LoVo (cell line): ENCODE measurements around the gene IL7R.
A peak's percentile ranks its signal among the peaks of the same experiment; 100 is the strongest.

Experiments
- DNase-seq: peaks from one replicate; pipeline ENCODE4 v3.0.0-alpha.2; 2016; ENCODE audit warnings: low spot score

IL7R gene

DNA sequence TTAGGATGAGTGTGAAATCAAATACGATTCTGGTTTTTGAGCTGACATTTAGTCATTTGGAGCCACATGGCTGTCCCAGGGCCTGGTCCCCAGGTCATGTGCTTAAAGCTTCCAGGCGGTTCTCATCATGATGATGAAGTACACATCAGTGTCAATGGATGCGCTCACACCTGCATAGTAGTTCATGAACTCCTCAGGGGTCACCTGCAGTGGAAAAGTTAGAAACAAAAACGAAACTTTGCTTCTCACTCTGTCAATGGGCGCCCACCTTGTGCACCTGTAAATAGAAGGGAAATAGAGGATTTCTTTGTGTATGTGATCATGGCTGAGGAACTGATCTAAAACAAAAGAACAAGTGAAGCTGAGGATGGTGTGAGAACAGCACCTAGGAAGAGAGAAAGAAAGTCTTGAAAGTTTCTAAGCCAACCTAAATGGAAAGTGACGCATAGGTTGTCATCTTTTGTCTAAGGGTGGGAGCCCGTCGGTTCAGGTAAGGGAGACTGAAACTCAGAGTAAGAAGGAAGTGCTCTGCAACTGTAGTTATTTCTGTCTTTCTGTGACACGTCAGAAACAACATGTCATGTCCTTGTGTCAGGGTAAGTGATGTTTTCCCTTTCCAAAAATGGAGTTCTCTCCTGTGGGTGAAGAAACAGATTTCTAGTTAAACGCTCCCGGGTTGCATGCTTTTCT, 47.9 kb downstream of the IL7R start:
- no peak for DNase-seq

DNA sequence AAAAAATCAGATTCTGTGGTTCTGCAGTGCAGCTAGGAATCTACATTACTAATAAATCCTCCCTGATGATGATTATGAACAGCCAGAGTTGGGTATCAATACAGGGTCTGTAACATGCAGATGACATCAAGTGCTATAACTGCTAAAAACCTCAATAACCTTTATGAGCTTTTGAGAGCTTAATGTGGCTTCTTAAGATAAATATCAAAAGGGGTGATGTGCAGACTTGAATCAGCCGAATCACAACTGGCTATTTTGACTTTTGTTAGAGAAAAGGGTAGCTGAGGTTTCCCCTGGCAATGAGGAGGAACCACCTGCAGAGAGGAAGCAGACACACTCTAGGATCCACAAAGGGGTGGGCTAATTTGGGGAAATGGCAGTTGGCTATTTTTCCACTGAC, 51.5 kb downstream of the IL7R start:
- no peak for DNase-seq

DNA sequence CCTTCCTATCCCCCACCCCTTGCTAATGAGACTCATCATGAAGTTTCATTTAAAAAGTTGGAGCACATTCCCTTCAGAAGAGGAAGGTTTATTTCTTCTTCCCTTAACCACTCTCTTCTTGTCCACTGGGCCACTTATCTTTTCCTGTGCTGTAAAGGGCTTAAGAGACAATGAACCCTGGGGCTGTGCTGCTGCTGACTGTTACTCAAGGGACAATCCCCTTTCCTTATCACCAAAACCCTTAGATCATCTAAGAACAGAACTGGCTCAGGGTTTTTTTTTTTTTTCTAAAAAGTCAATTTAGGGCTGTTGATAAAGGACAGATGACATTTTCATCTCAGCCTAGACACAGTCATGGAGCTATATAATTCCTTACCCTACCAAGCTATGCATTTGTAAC, 52.1 kb downstream of the IL7R start:
- DNase-seq = no peak

DNA sequence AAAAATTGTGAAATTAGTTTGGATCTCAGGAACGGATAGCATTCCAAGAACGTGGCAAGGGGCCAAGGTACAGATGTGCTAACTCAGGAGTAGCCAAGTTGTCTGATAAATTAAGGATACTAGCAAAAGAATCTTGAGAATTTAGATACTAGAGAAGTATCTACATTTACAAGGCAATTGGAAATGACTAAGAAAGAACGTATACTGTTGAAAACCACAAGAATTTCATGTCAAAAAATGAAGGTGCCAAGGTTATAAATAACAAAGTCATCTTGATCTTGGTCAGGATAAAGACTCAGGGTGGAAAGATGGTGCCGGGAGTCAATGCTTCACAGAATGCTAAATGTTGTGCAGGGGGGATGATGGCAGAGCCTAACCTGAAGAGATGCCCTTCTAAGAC, 62.5 kb downstream of the IL7R start:
- peak; percentile 47 for DNase-seq

DNA sequence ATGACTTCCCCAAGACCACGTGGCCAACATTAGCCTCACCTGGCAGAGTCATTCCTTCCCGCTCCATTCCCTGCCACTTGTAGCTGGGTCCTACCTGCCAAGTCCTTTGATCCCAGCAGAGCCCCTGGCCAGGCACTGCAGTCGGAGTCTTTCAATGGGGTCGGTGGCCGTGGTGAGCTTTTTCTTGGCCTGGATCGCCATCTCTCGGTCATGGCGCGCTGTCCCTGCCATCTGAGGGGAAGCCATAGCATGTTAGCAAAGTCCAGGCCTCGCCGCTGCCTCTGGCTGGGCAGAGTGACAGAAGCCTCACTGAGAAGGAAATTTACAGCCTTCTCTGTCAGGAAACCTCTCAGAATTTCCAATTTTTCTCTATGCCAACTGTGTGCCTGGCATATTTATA, 64.2 kb downstream of the IL7R start:
- no peak for DNase-seq

DNA sequence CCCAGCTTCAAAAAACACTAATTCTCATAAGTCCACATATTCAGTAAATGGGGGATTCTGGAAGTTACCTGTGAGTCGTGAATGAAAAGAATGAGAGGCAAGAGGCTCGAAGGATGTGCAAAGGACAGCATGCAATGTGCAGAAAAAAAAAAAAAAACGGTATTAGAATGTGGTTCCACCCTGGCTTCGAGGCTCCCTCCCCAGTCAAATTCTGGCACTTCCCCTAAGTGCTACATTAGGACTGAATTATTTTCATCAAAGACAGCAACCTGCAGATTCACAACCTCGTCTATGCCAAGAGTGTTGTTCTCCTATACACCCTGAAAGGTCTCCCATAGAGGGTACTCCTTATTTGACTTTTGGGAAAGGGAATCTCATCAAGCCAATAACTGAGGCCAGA, 65.2 kb downstream of the IL7R start:
- no peak for DNase-seq

DNA sequence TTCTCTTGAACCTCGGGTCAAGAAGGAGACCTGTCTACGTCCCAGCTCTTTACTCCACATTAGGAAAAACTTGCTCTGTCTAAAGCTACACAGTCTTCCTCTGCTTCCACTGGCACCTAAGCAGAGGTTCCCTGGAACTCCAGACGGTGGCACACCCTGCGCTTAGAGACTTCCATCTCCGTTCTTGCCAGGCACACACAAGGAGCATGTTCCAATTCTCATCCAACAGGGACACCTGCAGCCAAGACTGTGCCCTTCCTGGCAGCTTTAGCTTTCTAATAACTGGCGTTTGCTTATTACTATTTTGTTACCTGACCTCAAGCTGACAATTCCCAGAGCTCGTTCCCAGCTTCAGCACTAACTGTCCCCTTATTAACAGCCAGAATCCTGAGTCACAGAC, 65.8 kb downstream of the IL7R start:
- DNase-seq = no peak

DNA sequence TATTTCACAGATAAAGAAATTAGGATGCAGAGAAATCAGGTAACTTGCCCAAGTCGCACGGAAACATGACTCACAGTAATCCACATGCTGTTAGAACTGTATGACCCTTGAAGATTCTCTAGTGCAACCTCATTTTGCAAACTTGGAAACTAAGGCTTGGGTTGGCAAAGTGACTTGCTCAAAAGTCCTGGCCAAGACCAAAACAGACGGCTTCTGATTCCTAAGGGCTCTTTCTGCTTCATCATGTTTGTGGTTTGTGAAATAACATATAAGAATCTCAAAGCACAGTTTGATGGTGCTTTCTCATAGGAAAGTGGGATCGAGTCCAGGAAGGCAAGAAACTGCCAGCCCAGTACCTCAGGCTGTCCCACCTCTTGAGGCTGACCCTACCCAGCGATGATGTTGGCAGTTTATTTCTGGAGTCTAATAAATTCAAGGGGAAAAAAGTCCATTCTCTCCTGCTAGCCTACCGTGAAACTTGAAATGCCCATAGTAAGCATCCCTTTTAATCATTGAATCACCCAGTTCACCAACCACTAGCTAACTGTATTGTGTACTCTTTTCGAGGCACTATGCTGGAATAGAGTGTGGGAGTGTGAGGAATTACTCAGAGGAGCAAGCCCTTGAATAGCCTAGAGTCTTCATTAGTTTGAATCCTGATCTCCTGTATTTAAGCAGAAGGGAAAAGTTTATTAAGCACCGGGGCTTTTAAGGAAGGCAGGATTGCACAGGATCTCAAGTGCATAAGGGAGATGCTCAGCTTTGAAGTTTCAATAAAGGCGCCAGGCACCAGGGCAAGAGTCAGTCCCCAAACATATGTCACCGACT, 67.6 kb downstream of the IL7R start:
- DNase-seq = peak; percentile 27

DNA sequence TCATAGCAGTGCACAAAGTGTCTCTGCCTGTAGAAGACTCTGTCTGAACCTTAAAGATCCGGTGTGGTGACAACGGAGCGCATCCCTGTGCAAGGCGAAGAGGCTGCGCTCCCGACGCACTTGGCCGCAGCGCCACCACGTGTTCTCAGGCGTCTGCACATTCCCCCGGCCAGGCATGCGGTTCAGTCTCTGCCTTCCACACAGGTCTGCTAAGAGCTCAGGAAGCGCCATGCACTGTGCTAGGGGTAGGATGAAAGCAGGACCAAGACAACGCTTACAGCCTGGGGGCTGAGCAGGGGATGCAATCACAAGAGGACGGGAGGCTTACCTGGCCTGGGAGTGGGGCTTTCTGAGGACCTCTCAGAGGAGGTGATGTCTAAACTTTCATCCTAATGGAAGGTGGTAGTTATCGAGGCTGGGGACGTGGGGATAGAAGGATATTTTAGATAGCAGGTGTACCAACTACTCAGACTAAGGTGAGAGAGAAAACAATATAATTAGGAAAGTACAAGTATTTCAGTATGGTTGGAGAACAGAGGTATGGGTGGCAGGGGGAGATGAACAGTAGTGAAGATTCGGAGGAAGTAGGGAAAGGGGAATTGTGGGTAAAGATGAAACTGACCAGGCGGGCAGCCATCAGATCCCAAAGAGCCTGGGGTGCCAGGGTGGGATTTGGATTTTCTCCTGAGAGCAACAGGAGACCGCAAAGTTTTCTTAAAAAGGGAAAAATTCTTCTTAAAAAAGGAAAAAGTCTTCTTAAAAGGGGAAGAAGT, 68.4 kb downstream of the IL7R start:
- DNase-seq = peak; percentile 39

DNA sequence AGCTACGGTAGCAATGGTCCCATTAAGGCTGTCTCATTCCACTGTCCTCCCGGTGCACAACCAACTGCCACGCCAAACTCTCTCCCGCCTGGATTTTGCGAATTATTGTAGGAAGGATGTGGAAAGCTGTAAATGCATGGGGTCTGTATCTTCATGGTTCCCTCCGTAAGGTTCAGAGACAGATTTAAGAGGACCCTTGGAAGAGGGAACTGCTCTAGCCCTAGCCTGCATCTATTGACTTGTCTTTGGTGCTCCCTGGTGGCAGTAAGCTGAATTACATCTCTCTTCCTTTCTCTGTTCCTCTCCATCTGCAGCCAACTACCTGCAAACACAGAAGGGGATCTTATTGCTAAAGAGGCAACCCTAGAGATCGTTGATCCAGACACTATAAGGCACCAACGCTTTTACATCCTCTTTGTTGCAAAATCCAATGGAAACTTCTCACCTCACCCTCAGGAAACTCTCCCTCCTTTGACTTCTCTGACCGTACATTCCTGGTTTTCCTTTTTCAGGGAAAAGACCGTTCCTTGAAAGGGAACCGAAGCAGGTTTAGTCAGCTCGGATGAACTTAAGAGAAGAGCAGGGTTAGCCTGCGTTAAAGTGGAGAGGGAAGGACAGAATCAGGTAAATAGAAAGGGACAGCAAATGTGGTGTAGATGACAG, 69.8 kb downstream of the IL7R start:
- DNase-seq = peak; percentile 60
